Transverse colon (tissue), 4 donors: ENCODE measurements around the gene IDH3G. TPM values are rescaled to one million over a fixed set of nuclear protein-coding genes. Genes with fewer than 3 reads are reported as not detected.

ENCODE experiments used
- DNase-seq: peaks from one replicate; pipeline ENCODE4 v3.0.0-alpha.2; 2019
- H3K27ac ChIP-seq, 4 donors: fragments of 200-600 bp; sonication (generic); 2 replicates each; pipeline ENCODE4 v1.5.1; 2016 to 2018; ENCODE audit warnings: inconsistent platforms in 4 of 4
- H3K27me3 ChIP-seq: fragments of 200-600 bp; sonication (generic); 2 replicates; pipeline ENCODE4 v1.5.1; 2017; ENCODE audit warnings: inconsistent platforms
- H3K36me3 ChIP-seq, 4 donors: fragments of 200-600 bp; sonication (generic); 2 replicates each; pipeline ENCODE4 v1.5.1; 2017 to 2019; ENCODE audit warnings: inconsistent platforms in 4 of 4
- H3K4me1 ChIP-seq, 4 donors: fragments of 200-600 bp; sonication (generic); 2 replicates each; pipeline ENCODE4 v1.5.1; 2017 to 2020; ENCODE audit warnings: inconsistent platforms in 4 of 4
- H3K4me3 ChIP-seq, 4 donors: fragments of 200-600 bp; sonication (generic); 1 replicate in 1 of 4; 2 replicates in 3 of 4; pipeline versions ENCODE4 v1.5.1 to v1.6.1; 2017 to 2019; ENCODE audit warnings: inconsistent platforms in 4 of 4
- H3K9me3 ChIP-seq, 2 donors: fragments of 200-600 bp; sonication (generic); 2 replicates each; pipeline ENCODE4 v1.5.1; 2017 to 2019; ENCODE audit warnings: inconsistent platforms in 2 of 2
- EP300 ChIP-seq: sonication (generic); formaldehyde crosslinking; IDR thresholded peaks from one replicate; pipeline ENCODE4 v1.6.1; 2017; ENCODE audit warnings: antibody characterized with exemption, low read depth
- POLR2A ChIP-seq: fragments of 450-650 bp; IDR thresholded peaks from one replicate; pipeline ENCODE4 v1.6.1; 2016; ENCODE audit warnings: antibody characterized with exemption, mild to moderate bottlenecking, moderate library complexity
- POLR2AphosphoS5 ChIP-seq, 3 donors: sonication (generic); formaldehyde crosslinking; IDR thresholded peaks; one replicate each; pipeline ENCODE4 v1.6.1; 2016; ENCODE audit warnings: antibody characterized with exemption in 3 of 3
- WGBS, 2 donors: methylation state at CpG; one replicate each; pipeline ENCODE4 v1.1.5; 2018; ENCODE audit warnings: low coverage in 1 of 2; 5-methylcytosine and 5-hydroxymethylcytosine counted together
- in situ Hi-C, 4 donors: fragments of 200-750 bp; cut with MboI; loops; one replicate each; pipeline versions ENCODE4 v1.15.0 to v1.15.1; 2017; ENCODE audit warnings: low sequenced_read_pairs in 3 of 4, low pct_ligation_motif_present in 1 of 4, low pct_unique_long_range_greater_than_20kb in 1 of 4
- intact Hi-C: fragments of 100-400 bp; cut with DNase I; formaldehyde crosslinking; loops from one replicate; pipeline ENCODE4 v1.15.1; 2023; ENCODE audit warnings: low total_unique reads
- total RNA-seq, 4 donors: library from RNA; depleted of rRNA; stranded (reverse); fragments of >200 nt; gene quantifications; one replicate each; pipeline ENCODE4 v1.1.0, GENCODE V29; 2016
- TF ChIP-seq, protein P1 (sequence below), 5 experiments: fragments of 200-600 bp in 3 of 5; fragments of 450-650 bp in 2 of 5; sonication (generic) in 3 of 5; IDR thresholded peaks; 1 replicate in 2 of 5; 2 replicates in 3 of 5; pipeline ENCODE4 v1.5.1; 2016 to 2017; ENCODE audit warnings: antibody characterized with exemption in 5 of 5, inconsistent platforms in 3 of 5, mild to moderate bottlenecking in 2 of 5, moderate library complexity in 1 of 5

Gene IDH3G
- total RNA-seq, 4 donors from 2014 or later = 77.5 to 203 (median 117) TPM

DNA sequence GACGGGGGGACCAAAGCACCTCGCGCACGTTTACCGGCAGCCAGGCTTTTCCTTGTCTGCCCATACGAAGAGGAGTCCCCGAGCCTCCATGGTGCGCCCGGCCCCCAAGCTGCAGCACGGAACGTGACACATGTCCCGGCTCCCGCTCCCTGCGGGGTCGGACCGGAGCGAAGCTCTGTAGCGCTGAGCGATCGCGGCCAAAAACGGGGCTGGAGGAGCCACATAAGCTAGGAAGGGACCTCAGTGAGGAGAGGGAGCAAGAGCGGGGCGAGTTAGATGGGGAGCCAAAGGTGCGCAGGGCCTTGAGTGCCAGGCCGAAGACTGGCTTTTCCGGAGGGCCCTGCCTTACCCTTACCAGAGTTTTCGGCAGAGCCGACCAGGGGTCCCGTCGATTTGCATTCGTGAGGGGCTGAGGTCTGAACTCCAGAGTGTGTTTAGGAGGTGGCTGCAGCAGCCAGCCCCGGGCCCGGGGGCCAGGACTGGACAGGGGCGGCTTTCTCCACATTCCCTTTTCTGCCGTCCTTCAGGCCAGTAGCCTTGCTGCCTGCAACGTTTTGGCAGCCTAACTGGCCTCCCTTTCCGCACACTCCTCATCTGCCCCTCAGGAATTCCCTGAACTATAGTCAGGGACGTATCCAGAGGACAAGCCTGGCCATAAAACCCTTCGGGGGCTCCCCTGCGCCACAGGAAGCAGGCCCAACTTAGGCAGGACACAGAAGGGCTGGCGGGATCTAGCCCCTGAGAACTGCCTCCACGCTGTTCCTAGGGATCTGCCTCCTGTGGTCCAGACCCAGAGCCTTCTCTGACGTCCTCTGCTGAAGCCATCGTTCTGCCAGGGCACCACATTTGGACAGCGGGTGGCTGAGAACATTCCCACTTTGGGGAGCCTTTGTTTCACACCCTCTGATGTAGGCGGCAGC is 982 bp upstream of the IDH3G start:
- peak overlapping the region; percentile 91 to 99 (median 98) for H3K27ac ChIP-seq
- H3K27me3 ChIP-seq = no peaks in the 10 kb centered on the region
- DNase-seq = peak; percentile 19
- peak overlapping the region; percentile 33 to 79 (median 56) for H3K4me3 ChIP-seq
- H3K36me3 ChIP-seq = no peaks in the 10 kb centered on the region
- 41 to 60% methylated on average over 1 to 43 of the region's 47 CpGs for WGBS, 2 donors
- H3K4me1 ChIP-seq = peaks cover 0 to 26% (median 22%) of the 10 kb centered on the region in 4 donors
- TF ChIP-seq POLR2AphosphoS5 (IDR thresholded peaks at IDR 0.05) (no peak), POLR2A (no peak), EP300 (no peak)
- TF ChIP-seq, protein P1, sequence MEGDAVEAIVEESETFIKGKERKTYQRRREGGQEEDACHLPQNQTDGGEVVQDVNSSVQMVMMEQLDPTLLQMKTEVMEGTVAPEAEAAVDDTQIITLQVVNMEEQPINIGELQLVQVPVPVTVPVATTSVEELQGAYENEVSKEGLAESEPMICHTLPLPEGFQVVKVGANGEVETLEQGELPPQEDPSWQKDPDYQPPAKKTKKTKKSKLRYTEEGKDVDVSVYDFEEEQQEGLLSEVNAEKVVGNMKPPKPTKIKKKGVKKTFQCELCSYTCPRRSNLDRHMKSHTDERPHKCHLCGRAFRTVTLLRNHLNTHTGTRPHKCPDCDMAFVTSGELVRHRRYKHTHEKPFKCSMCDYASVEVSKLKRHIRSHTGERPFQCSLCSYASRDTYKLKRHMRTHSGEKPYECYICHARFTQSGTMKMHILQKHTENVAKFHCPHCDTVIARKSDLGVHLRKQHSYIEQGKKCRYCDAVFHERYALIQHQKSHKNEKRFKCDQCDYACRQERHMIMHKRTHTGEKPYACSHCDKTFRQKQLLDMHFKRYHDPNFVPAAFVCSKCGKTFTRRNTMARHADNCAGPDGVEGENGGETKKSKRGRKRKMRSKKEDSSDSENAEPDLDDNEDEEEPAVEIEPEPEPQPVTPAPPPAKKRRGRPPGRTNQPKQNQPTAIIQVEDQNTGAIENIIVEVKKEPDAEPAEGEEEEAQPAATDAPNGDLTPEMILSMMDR (IDR thresholded peaks at IDR 0.05) = no peak
- H3K9me3 ChIP-seq = no peaks in the 10 kb centered on the region
- in situ Hi-C loops = loop anchor here in 1 of 4 donors (25.0 kb wide), 1 partner anchor 142 kb away; the partner anchor contains the start of genes ARHGAP4, NAA10 and RENBP
- intact Hi-C loops = no loop called here

DNA sequence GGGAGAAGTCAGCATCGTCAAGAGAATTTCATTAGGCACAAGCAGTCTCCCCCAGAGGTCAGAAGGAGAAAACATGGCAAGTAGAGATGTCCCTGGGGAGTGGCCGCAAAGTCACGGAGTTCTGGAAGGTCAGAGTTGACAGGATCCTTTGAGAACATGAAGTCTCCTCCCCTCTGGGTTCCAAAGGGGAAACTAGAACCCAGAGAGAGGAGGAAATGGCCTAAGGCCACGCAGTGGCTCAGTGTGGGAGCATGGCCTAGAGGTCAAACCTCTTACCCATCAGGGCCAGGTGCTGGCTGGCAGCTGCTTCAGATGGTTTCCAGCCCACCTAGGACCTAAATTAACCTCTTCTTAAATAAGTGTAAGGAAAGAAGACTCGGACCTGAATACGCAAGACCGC is 884 bp downstream of the IDH3G start:
- peak overlapping the region; percentile 91 to 99 (median 98) for H3K27ac ChIP-seq
- no peaks in the 10 kb centered on the region for H3K27me3 ChIP-seq
- in situ Hi-C loops = loop anchor here in 1 of 4 donors (25.0 kb wide), 1 partner anchor 144 kb away; the partner anchor contains the start of genes ARHGAP4, NAA10 and RENBP
- TF ChIP-seq POLR2AphosphoS5 (IDR thresholded peaks at IDR 0.05) = no peak
- no peak for TF ChIP-seq EP300
- TF ChIP-seq POLR2A = no peak
- TF ChIP-seq, protein P1 (IDR thresholded peaks at IDR 0.05) = no peak
- no peaks in the 10 kb centered on the region for H3K9me3 ChIP-seq
- H3K4me1 ChIP-seq = peaks cover 0 to 26% (median 22%) of the 10 kb centered on the region in 4 donors
- intact Hi-C loops = no loop called here
- DNase-seq = no peak
- H3K36me3 ChIP-seq = no peaks in the 10 kb centered on the region
- H3K4me3 ChIP-seq = peak overlapping the region; percentile 52 to 79 (median 68)
- WGBS, 2 donors = 0 to 47% methylated on average over 1 to 7 of the region's 7 CpGs

DNA sequence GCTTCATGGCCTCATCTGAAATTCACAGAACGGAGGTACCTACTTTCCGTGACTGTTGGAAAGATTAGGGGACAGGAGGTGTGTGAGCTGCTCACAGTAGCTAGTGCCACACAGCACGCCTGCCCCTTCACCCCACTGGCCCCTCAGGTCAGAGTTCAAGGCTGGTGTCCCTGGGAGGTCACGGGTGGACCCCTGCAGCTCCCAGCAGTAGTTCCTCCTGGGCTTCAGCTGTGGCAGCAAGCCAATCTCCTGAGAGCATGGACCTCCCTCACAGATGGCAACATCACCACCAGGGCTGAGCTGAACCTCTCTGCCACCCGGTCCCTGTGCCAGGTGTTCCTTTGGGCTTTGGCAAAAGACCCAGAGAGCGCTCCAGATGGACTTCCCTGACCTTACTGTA is 1.8 kb downstream of the IDH3G start:
- intact Hi-C loops = no loop called here
- DNase-seq = no peak
- WGBS, 2 donors = 82% methylated on average over 6 of the region's 6 CpGs; no CpG with 5 or more reads in 1 of the 2 donors
- H3K27me3 ChIP-seq = no peaks in the 10 kb centered on the region
- no peak overlapping the region for H3K27ac ChIP-seq
- H3K9me3 ChIP-seq = no peaks in the 10 kb centered on the region
- H3K36me3 ChIP-seq = no peaks in the 10 kb centered on the region
- in situ Hi-C loops = loop anchor here in 1 of 4 donors (25.0 kb wide), 1 partner anchor 145 kb away; the partner anchor contains the start of genes ARHGAP4, NAA10 and RENBP
- TF ChIP-seq EP300 = no peak
- TF ChIP-seq, protein P1 (IDR thresholded peaks at IDR 0.05) = no peak
- no peak for TF ChIP-seq POLR2AphosphoS5 (IDR thresholded peaks at IDR 0.05)
- TF ChIP-seq POLR2A = no peak
- H3K4me1 ChIP-seq = peaks cover 0 to 26% (median 22%) of the 10 kb centered on the region in 4 donors
- H3K4me3 ChIP-seq = no peak overlapping the region
